HEK293 (cell line): ENCODE results near the gene CKAP4.

Source experiments
- CTCF ChIP-seq: fragments of 450-650 bp; formaldehyde crosslinking; IDR thresholded peaks from 2 replicates; pipeline ENCODE4 v1.5.1; 2016; ENCODE audit warnings: missing biosample characterization, missing genetic modification characterization
- REST ChIP-seq: fragments of 450-650 bp; formaldehyde crosslinking; IDR thresholded peaks from 2 replicates; pipeline ENCODE4 v1.5.1; 2016; ENCODE audit warnings: missing biosample characterization, missing genetic modification characterization
- ZNF266 ChIP-seq: fragments of 450-650 bp; formaldehyde crosslinking; IDR thresholded peaks from 2 replicates; pipeline ENCODE4 v1.5.1; 2016; ENCODE audit warnings: missing biosample characterization, missing genetic modification characterization, low read depth
- ZSCAN23 ChIP-seq: fragments of 450-650 bp; formaldehyde crosslinking; IDR thresholded peaks from 2 replicates; pipeline ENCODE4 v1.5.1; 2016; ENCODE audit warnings: missing biosample characterization, missing genetic modification characterization

GRCh38 chr12:106249411-106250135, 1.8 kb upstream of the CKAP4 start:
- no peak for TF ChIP-seq CTCF (tag by site-specific recombination)
- TF ChIP-seq ZSCAN23 (tag by site-specific recombination) = no peak
- no peak for TF ChIP-seq REST
- no peak for TF ChIP-seq ZNF266 (tag by site-specific recombination)
